ENCODE results near the gene OTOP2. TPM values are rescaled to one million over a fixed set of nuclear protein-coding genes. Genes with fewer than 3 reads are reported as not detected.

The OTOP2 gene
- total RNA-seq, 1 experiment from 2014 or later, result not detected

DNA sequence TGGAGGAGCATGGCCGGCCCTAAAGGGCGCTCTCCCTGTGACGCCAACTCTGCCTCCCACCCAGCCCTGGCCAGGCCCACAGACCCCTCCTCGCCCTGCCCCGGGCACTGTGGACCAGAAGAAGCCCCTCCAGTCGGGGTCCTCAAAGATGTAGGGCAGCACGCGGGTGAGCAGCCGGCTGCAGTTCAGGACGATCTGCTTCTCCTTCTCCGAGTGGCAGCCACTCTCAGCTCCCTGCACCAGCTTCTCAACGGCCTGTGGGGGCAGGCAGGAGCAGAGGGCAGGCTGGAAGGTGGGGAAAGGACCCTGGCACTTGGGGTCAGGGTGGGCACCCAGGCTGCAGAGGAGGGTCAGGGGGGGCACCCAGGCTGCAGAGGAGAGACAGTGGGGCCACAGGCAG, 39.6 kb downstream of the OTOP2 start:
- Mint-ChIP-seq H3K4me3 (no peak overlapping the region), H3K36me3 (no peaks in the 10 kb centered on the region), H3K4me1 (peaks cover 13% of the 10 kb centered on the region), H3K27me3 (ENCODE audit: low read depth) (peaks cover 13% of the 10 kb centered on the region), H3K9me3 (no peaks in the 10 kb centered on the region), H3K27ac (peak overlapping the region; percentile 65; the same call in 1 of the 2 replicates)
- ChIA-PET CTCF (interaction anchor here (0.6 to 4.9 kb wide), 32 partner anchors 8 to 238 kb away, joined by 3 to 139 read pairs (median 4); partner anchors contain the start of genes CDR2L, FDXR, HID1 and MRPL58), POLR2A (no interaction called here)
- TF ChIP-seq, protein P1, sequence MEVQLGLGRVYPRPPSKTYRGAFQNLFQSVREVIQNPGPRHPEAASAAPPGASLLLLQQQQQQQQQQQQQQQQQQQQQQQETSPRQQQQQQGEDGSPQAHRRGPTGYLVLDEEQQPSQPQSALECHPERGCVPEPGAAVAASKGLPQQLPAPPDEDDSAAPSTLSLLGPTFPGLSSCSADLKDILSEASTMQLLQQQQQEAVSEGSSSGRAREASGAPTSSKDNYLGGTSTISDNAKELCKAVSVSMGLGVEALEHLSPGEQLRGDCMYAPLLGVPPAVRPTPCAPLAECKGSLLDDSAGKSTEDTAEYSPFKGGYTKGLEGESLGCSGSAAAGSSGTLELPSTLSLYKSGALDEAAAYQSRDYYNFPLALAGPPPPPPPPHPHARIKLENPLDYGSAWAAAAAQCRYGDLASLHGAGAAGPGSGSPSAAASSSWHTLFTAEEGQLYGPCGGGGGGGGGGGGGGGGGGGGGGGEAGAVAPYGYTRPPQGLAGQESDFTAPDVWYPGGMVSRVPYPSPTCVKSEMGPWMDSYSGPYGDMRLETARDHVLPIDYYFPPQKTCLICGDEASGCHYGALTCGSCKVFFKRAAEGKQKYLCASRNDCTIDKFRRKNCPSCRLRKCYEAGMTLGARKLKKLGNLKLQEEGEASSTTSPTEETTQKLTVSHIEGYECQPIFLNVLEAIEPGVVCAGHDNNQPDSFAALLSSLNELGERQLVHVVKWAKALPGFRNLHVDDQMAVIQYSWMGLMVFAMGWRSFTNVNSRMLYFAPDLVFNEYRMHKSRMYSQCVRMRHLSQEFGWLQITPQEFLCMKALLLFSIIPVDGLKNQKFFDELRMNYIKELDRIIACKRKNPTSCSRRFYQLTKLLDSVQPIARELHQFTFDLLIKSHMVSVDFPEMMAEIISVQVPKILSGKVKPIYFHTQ (CRISPR knock-in tag; IDR thresholded peaks at IDR 0.05), result no peak
- TF ChIP-seq ELF4 (CRISPR knock-in tag; IDR thresholded peaks at IDR 0.05; ENCODE audit: low read depth) (no peak), ATF1 (CRISPR knock-in tag; IDR thresholded peaks at IDR 0.05) (no peak)
- peak; percentile 44 for ATAC-seq
- DNase-seq (ENCODE audit: low spot score), result no peak

DNA sequence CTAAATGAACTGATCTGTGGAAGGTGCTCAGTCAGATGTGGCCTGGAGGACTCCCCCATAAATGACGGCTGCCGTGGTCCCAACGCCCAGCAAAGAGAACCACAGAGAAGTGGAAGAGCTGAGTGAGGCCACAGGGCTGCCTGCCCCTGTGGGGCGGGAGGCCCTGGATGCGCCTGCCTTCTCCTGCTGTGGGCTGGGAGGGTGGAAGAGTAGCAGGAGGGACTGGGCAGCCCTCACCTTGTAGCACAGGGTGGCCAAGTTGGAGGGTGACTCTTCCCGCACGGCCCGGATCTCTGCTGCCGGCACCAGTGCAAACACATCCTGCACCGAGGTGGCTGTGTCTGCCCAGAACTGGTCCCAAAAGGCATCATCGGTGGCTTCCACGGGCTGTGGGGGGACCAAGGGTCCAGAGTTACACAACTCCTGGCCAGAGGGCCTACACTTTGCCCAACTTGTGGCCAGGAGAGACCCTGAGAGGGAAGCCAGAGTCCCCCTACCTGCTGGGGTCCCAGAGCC, 40.2 kb downstream of the OTOP2 start:
- CTCF ChIA-PET, result interaction anchor here (0.9 to 4.9 kb wide), 24 partner anchors 8 to 237 kb away, joined by 3 to 139 read pairs (median 5); partner anchors contain the start of genes CDR2L, FDXR, HID1 and MRPL58
- TF ChIP-seq RELA (CRISPR knock-in tag; IDR thresholded peaks at IDR 0.05; ENCODE audit: borderline replicate concordance), result no peak
- TF ChIP-seq, protein P2, sequence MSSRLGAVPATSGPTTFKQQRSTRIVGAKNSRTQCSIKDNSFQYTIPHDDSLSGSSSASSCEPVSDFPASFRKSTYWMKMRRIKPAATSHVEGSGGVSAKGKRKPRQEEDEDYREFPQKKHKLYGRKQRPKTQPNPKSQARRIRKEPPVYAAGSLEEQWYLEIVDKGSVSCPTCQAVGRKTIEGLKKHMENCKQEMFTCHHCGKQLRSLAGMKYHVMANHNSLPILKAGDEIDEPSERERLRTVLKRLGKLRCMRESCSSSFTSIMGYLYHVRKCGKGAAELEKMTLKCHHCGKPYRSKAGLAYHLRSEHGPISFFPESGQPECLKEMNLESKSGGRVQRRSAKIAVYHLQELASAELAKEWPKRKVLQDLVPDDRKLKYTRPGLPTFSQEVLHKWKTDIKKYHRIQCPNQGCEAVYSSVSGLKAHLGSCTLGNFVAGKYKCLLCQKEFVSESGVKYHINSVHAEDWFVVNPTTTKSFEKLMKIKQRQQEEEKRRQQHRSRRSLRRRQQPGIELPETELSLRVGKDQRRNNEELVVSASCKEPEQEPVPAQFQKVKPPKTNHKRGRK (CRISPR knock-in tag; IDR thresholded peaks at IDR 0.05; ENCODE audit: borderline replicate concordance), result no peak
- no peak for TF ChIP-seq TP53 (CRISPR knock-in tag; IDR thresholded peaks at IDR 0.05)
- TF ChIP-seq, protein P3, sequence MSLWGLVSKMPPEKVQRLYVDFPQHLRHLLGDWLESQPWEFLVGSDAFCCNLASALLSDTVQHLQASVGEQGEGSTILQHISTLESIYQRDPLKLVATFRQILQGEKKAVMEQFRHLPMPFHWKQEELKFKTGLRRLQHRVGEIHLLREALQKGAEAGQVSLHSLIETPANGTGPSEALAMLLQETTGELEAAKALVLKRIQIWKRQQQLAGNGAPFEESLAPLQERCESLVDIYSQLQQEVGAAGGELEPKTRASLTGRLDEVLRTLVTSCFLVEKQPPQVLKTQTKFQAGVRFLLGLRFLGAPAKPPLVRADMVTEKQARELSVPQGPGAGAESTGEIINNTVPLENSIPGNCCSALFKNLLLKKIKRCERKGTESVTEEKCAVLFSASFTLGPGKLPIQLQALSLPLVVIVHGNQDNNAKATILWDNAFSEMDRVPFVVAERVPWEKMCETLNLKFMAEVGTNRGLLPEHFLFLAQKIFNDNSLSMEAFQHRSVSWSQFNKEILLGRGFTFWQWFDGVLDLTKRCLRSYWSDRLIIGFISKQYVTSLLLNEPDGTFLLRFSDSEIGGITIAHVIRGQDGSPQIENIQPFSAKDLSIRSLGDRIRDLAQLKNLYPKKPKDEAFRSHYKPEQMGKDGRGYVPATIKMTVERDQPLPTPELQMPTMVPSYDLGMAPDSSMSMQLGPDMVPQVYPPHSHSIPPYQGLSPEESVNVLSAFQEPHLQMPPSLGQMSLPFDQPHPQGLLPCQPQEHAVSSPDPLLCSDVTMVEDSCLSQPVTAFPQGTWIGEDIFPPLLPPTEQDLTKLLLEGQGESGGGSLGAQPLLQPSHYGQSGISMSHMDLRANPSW (CRISPR knock-in tag; conservative IDR thresholded peaks at IDR 0.05; ENCODE audit: low read depth), result no peak
- TF ChIP-seq, protein P4, sequence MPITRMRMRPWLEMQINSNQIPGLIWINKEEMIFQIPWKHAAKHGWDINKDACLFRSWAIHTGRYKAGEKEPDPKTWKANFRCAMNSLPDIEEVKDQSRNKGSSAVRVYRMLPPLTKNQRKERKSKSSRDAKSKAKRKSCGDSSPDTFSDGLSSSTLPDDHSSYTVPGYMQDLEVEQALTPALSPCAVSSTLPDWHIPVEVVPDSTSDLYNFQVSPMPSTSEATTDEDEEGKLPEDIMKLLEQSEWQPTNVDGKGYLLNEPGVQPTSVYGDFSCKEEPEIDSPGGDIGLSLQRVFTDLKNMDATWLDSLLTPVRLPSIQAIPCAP (CRISPR knock-in tag; IDR thresholded peaks at IDR 0.05), result no peak
- TF ChIP-seq, protein P5, sequence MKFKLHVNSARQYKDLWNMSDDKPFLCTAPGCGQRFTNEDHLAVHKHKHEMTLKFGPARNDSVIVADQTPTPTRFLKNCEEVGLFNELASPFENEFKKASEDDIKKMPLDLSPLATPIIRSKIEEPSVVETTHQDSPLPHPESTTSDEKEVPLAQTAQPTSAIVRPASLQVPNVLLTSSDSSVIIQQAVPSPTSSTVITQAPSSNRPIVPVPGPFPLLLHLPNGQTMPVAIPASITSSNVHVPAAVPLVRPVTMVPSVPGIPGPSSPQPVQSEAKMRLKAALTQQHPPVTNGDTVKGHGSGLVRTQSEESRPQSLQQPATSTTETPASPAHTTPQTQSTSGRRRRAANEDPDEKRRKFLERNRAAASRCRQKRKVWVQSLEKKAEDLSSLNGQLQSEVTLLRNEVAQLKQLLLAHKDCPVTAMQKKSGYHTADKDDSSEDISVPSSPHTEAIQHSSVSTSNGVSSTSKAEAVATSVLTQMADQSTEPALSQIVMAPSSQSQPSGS (CRISPR knock-in tag; IDR thresholded peaks at IDR 0.05; ENCODE audit: borderline replicate concordance, low read depth), result no peak
- TF ChIP-seq, protein P6, sequence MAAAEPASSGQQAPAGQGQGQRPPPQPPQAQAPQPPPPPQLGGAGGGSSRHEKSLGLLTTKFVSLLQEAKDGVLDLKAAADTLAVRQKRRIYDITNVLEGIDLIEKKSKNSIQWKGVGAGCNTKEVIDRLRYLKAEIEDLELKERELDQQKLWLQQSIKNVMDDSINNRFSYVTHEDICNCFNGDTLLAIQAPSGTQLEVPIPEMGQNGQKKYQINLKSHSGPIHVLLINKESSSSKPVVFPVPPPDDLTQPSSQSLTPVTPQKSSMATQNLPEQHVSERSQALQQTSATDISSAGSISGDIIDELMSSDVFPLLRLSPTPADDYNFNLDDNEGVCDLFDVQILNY (CRISPR knock-in tag; IDR thresholded peaks at IDR 0.05), result no peak
- TF ChIP-seq NFYB (CRISPR knock-in tag; conservative IDR thresholded peaks at IDR 0.05; ENCODE audit: low read depth), result no peak
- TF ChIP-seq ZNF121 (CRISPR knock-in tag; IDR thresholded peaks at IDR 0.05), result no peak
- no peak for ATAC-seq
- peaks cover 17% of the 10 kb centered on the region for H3K4me1 Mint-ChIP-seq
- peaks cover 11% of the 10 kb centered on the region for H3K27me3 Mint-ChIP-seq (ENCODE audit: low read depth)
- H3K4me3 Mint-ChIP-seq, result no peak overlapping the region
- POLR2A ChIA-PET, result no interaction called here
- no peaks in the 10 kb centered on the region for H3K36me3 Mint-ChIP-seq
- no peak overlapping the region for H3K27ac Mint-ChIP-seq
- no peak for DNase-seq (ENCODE audit: low spot score)
- H3K9me3 Mint-ChIP-seq, result no peaks in the 10 kb centered on the region
